Effector memory CD8-positive, alpha-beta T cell (primary cell): ENCODE results near the gene PRDM8.
A peak's percentile ranks its signal among the peaks of the same experiment; 100 is the strongest.

Source experiments
- ATAC-seq: fragments of 150-1000 bp; cut with Tn5 transposase; replicated peaks from 2 replicates; pipeline ENCODE4 v1.10.0; 2021; ENCODE audit warnings: mild to moderate bottlenecking, moderate library complexity
- DNase-seq, 3 experiments: peaks; one replicate each; pipeline ENCODE4 v3.0.0; 2021
- H3K27ac Mint-ChIP-seq, 2 donors: one replicate each; pipeline ENCODE4 v1.8.0; 2022; ENCODE audit warnings: mild to moderate bottlenecking in 2 of 2, mixed read lengths in 2 of 2, moderate library complexity in 2 of 2
- H3K27me3 Mint-ChIP-seq, 2 donors: one replicate each; pipeline ENCODE4 v1.8.0; 2022; ENCODE audit warnings: mixed read lengths in 2 of 2
- H3K36me3 Mint-ChIP-seq: one replicate; pipeline ENCODE4 v1.8.0; 2022; ENCODE audit warnings: mild to moderate bottlenecking, moderate library complexity, mixed read lengths; ENCODE audit not compliant: insufficient read depth
- H3K4me1 Mint-ChIP-seq, 2 donors: one replicate each; pipeline ENCODE4 v1.8.0; 2022; ENCODE audit warnings: low read depth in 2 of 2, mixed read lengths in 2 of 2
- H3K4me3 Mint-ChIP-seq, 2 donors: one replicate each; pipeline ENCODE4 v1.8.0; 2022; ENCODE audit warnings: mild to moderate bottlenecking in 2 of 2, mixed read lengths in 2 of 2, moderate library complexity in 2 of 2
- H3K9me3 Mint-ChIP-seq, 2 donors: one replicate each; pipeline ENCODE4 v1.8.0; 2022; ENCODE audit warnings: mixed read lengths in 2 of 2
- total RNA-seq, 9 experiments: gene quantifications; one replicate each; lab custom pipeline; 2026; lab: John Stamatoyannopoulos, UW

The PRDM8 gene
- 7.2 to 28.5 (median 20.2) reads per million in 9 experiments for total RNA-seq

GRCh38 chr4:80196922-80197573 is at the start of gene PRDM8:
Gene PRDM8 (plus strand): TSS chr4:80197503. CDS start chr4:80200081, 2,578 bp downstream.
- Mint-ChIP-seq H3K4me1 (peaks cover 23 to 24% of the 10 kb centered on the region in 2 donors), H3K27ac (peak within 1 kb of the TSS; percentile 32 to 39), H3K36me3 (peaks cover 23% of the 10 kb centered on the region), H3K4me3 (peak within 1 kb of the TSS; percentile 42 to 69), H3K27me3 (no peaks in the 10 kb centered on the region), H3K9me3 (no peaks in the 10 kb centered on the region)
- DNase-seq (no peak), ATAC-seq (peak; percentile 11)

GRCh38 chr4:80150387-80151180 is 46.7 kb upstream of the PRDM8 start:
- no peak overlapping the region for H3K4me3 Mint-ChIP-seq
- no peaks in the 10 kb centered on the region for H3K4me1 Mint-ChIP-seq
- no peak for ATAC-seq

GRCh38 chr4:80151981-80152380 is 45.3 kb upstream of the PRDM8 start:
- Mint-ChIP-seq H3K4me3 (no peak overlapping the region), H3K9me3 (no peaks in the 10 kb centered on the region), H3K4me1 (no peaks in the 10 kb centered on the region), H3K27me3 (no peaks in the 10 kb centered on the region), H3K36me3 (no peaks in the 10 kb centered on the region), H3K27ac (no peak overlapping the region)
- DNase-seq (no peak), ATAC-seq (no peak)

More at GRCh38 chr4:80150387-80151180, 46.7 kb upstream of the PRDM8 start:
- Mint-ChIP-seq H3K36me3 (no peaks in the 10 kb centered on the region), H3K27me3 (no peaks in the 10 kb centered on the region), H3K27ac (no peak overlapping the region), H3K9me3 (no peaks in the 10 kb centered on the region)
- DNase-seq: no peak

- Mint-ChIP-seq H3K27me3 (no peaks in the 10 kb centered on the region), H3K4me1 (no peaks in the 10 kb centered on the region), H3K4me3 (no peak overlapping the region), H3K9me3 (no peaks in the 10 kb centered on the region), H3K27ac (no peak overlapping the region), H3K36me3 (no peaks in the 10 kb centered on the region)
- ATAC-seq: no peak
- DNase-seq: no peak
Measured at GRCh38 chr4:80153874-80154544, 43.3 kb upstream of the PRDM8 start.

GRCh38 chr4:80154545-80154933 is 42.8 kb upstream of the PRDM8 start:
- no peaks in the 10 kb centered on the region for H3K9me3 Mint-ChIP-seq
- H3K4me3 Mint-ChIP-seq: no peak overlapping the region
- DNase-seq: no peak
- no peaks in the 10 kb centered on the region for H3K27me3 Mint-ChIP-seq
- no peak for ATAC-seq
- no peaks in the 10 kb centered on the region for H3K4me1 Mint-ChIP-seq
- H3K27ac Mint-ChIP-seq: no peak overlapping the region
- no peaks in the 10 kb centered on the region for H3K36me3 Mint-ChIP-seq

GRCh38 chr4:80155316-80155982 is 41.9 kb upstream of the PRDM8 start:
- no peaks in the 10 kb centered on the region for H3K9me3 Mint-ChIP-seq
- no peak overlapping the region for H3K27ac Mint-ChIP-seq
- no peak overlapping the region for H3K4me3 Mint-ChIP-seq
- H3K36me3 Mint-ChIP-seq: no peaks in the 10 kb centered on the region
- H3K4me1 Mint-ChIP-seq: no peaks in the 10 kb centered on the region
- no peak for ATAC-seq
- H3K27me3 Mint-ChIP-seq: no peaks in the 10 kb centered on the region
- DNase-seq: no peak

- no peaks in the 10 kb centered on the region for H3K27me3 Mint-ChIP-seq
- H3K4me3 Mint-ChIP-seq: no peak overlapping the region
- H3K27ac Mint-ChIP-seq: no peak overlapping the region
- DNase-seq: no peak
- no peaks in the 10 kb centered on the region for H3K4me1 Mint-ChIP-seq
- no peaks in the 10 kb centered on the region for H3K36me3 Mint-ChIP-seq
- no peaks in the 10 kb centered on the region for H3K9me3 Mint-ChIP-seq
- no peak for ATAC-seq
Measured at GRCh38 chr4:80156410-80156809, 40.9 kb upstream of the PRDM8 start.

GRCh38 chr4:80161413-80162058 is 35.8 kb upstream of the PRDM8 start:
- ATAC-seq (no peak), DNase-seq (no peak)
- H3K36me3 Mint-ChIP-seq: no peaks in the 10 kb centered on the region
- no peaks in the 10 kb centered on the region for H3K4me1 Mint-ChIP-seq
- no peaks in the 10 kb centered on the region for H3K9me3 Mint-ChIP-seq
- no peaks in the 10 kb centered on the region for H3K27me3 Mint-ChIP-seq
- H3K4me3 Mint-ChIP-seq: no peak overlapping the region
- no peak overlapping the region for H3K27ac Mint-ChIP-seq

- H3K4me3 Mint-ChIP-seq: no peak overlapping the region
- no peak overlapping the region for H3K27ac Mint-ChIP-seq
- no peaks in the 10 kb centered on the region for H3K27me3 Mint-ChIP-seq
- H3K9me3 Mint-ChIP-seq: no peaks in the 10 kb centered on the region
- H3K36me3 Mint-ChIP-seq: no peaks in the 10 kb centered on the region
- no peak for DNase-seq
- no peaks in the 10 kb centered on the region for H3K4me1 Mint-ChIP-seq
- no peak for ATAC-seq
Measured at GRCh38 chr4:80162418-80162817, 34.9 kb upstream of the PRDM8 start.

- Mint-ChIP-seq H3K4me1 (no peaks in the 10 kb centered on the region), H3K36me3 (no peaks in the 10 kb centered on the region), H3K9me3 (no peaks in the 10 kb centered on the region), H3K27me3 (no peaks in the 10 kb centered on the region), H3K27ac (no peak overlapping the region), H3K4me3 (no peak overlapping the region)
- DNase-seq (no peak), ATAC-seq (no peak)
Measured at GRCh38 chr4:80165855-80166254, 31.4 kb upstream of the PRDM8 start.

GRCh38 chr4:80171251-80171650 is 26.1 kb upstream of the PRDM8 start:
- peaks cover 35 to 39% of the 10 kb centered on the region in 2 donors for H3K4me1 Mint-ChIP-seq
- H3K27me3 Mint-ChIP-seq: no peaks in the 10 kb centered on the region
- no peaks in the 10 kb centered on the region for H3K36me3 Mint-ChIP-seq
- DNase-seq: no peak
- no peak for ATAC-seq
- H3K27ac Mint-ChIP-seq: peak overlapping the region; percentile 94 to 95
- no peaks in the 10 kb centered on the region for H3K9me3 Mint-ChIP-seq
- H3K4me3 Mint-ChIP-seq: peak overlapping the region; percentile 67 to 72

GRCh38 chr4:80171656-80172055 is 25.6 kb upstream of the PRDM8 start:
- DNase-seq (no peak), ATAC-seq (no peak)
- Mint-ChIP-seq H3K4me3 (peak overlapping the region; percentile 67 to 72), H3K27me3 (no peaks in the 10 kb centered on the region), H3K36me3 (no peaks in the 10 kb centered on the region), H3K9me3 (no peaks in the 10 kb centered on the region), H3K4me1 (peaks cover 35 to 39% of the 10 kb centered on the region in 2 donors), H3K27ac (peak overlapping the region; percentile 94 to 95)

GRCh38 chr4:80172203-80172602 is 25.1 kb upstream of the PRDM8 start:
- H3K9me3 Mint-ChIP-seq: no peaks in the 10 kb centered on the region
- peaks cover 35 to 39% of the 10 kb centered on the region in 2 donors for H3K4me1 Mint-ChIP-seq
- peak overlapping the region; percentile 94 to 95 for H3K27ac Mint-ChIP-seq
- H3K27me3 Mint-ChIP-seq: no peaks in the 10 kb centered on the region
- peak overlapping the region; percentile 67 to 72 for H3K4me3 Mint-ChIP-seq
- DNase-seq (no peak), ATAC-seq (peak; percentile 19)
- H3K36me3 Mint-ChIP-seq: no peaks in the 10 kb centered on the region
